Measurements from ENCODE around the gene HNRNPR.
A peak's percentile ranks its signal among the peaks of the same experiment; 100 is the strongest.

Gene HNRNPR

GRCh38 chr1:23282957-23283356 is 61.1 kb downstream of the HNRNPR start:
- Histone ChIP-seq H2BK120ac (ENCODE audit: low read depth, low read length) (no peak overlapping the region), H3K23ac (ENCODE audit: low read length in 2 of 2) (no peak overlapping the region), H3K27ac (ENCODE audit: low read length, poor library complexity, severe bottlenecking) (peak overlapping the region; percentile 53), H3K79me1 (replicated peaks; ENCODE audit: low read length, poor library complexity, severe bottlenecking) (peaks cover 5% of the 10 kb centered on the region), H3K9me3 (ENCODE audit: control insufficient read depth, low read length) (no peaks in the 10 kb centered on the region), H4K8ac (ENCODE audit: low read length) (no peak overlapping the region), H3K4ac (ENCODE audit: low read depth in 1 of 2, low read length in 2 of 2) (no peak overlapping the region), H3K27me3 (ENCODE audit: control insufficient read depth in 1 of 2, insufficient read depth in 1 of 2, low read length in 2 of 2) (no peaks in the 10 kb centered on the region), H3K4me2 (ENCODE audit: low read length, poor library complexity, severe bottlenecking) (no peak overlapping the region), H3K4me3 (ENCODE audit: insufficient read depth in 1 of 2, low read depth in 1 of 2, low read length in 2 of 2) (no peak overlapping the region), H3K14ac (ENCODE audit: low read length in 2 of 2) (no peak overlapping the region), H2AK5ac (ENCODE audit: low read length, severe bottlenecking) (no peak overlapping the region), H3K9ac (ENCODE audit: low read length) (peak overlapping the region; percentile 48), H2BK5ac (ENCODE audit: low read depth, low read length, poor library complexity, severe bottlenecking) (no peak overlapping the region), H2AFZ (ENCODE audit: low read depth, low read length) (no peak overlapping the region), H3K4me1 (ENCODE audit: control insufficient read depth, insufficient read depth, low read depth, low read length) (peaks cover 2% of the 10 kb centered on the region), H3K18ac (ENCODE audit: low read depth in 1 of 2, low read length in 2 of 2) (no peak overlapping the region), H2BK15ac (ENCODE audit: low read depth, poor library complexity, severe bottlenecking) (no peak overlapping the region), H3K36me3 (ENCODE audit: control insufficient read depth in 1 of 2, insufficient read depth in 2 of 2, low read depth in 1 of 2, low read length in 2 of 2) (peaks cover 9 to 74% of the 10 kb centered on the region in 2 experiments), H2BK12ac (ENCODE audit: low read length in 2 of 2) (no peak overlapping the region), H4K91ac (ENCODE audit: low read length) (no peak overlapping the region)
- WGBS, result 18% methylated on average over 1 of the region's 5 CpGs
- DNase-seq, result peak; percentile 86

GRCh38 chr1:23278717-23279116 is 65.4 kb downstream of the HNRNPR start:
- Histone ChIP-seq H2BK15ac (ENCODE audit: low read depth, poor library complexity, severe bottlenecking) (no peak overlapping the region), H3K14ac (ENCODE audit: low read length in 2 of 2) (no peak overlapping the region), H3K9ac (ENCODE audit: low read length) (no peak overlapping the region), H2AFZ (ENCODE audit: low read depth, low read length) (no peak overlapping the region), H4K8ac (ENCODE audit: low read length) (no peak overlapping the region), H2AK5ac (ENCODE audit: low read length, severe bottlenecking) (no peak overlapping the region), H3K4ac (ENCODE audit: low read depth in 1 of 2, low read length in 2 of 2) (no peak overlapping the region), H3K36me3 (ENCODE audit: control insufficient read depth in 1 of 2, insufficient read depth in 2 of 2, low read depth in 1 of 2, low read length in 2 of 2) (peaks cover 9 to 47% of the 10 kb centered on the region in 2 experiments), H2BK12ac (ENCODE audit: low read length in 2 of 2) (no peak overlapping the region), H3K27ac (ENCODE audit: low read length, poor library complexity, severe bottlenecking) (no peak overlapping the region), H2BK5ac (ENCODE audit: low read depth, low read length, poor library complexity, severe bottlenecking) (no peak overlapping the region), H4K91ac (ENCODE audit: low read length) (no peak overlapping the region), H3K4me3 (ENCODE audit: insufficient read depth in 1 of 2, low read depth in 1 of 2, low read length in 2 of 2) (no peak overlapping the region), H3K4me2 (ENCODE audit: low read length, poor library complexity, severe bottlenecking) (no peak overlapping the region), H3K18ac (ENCODE audit: low read depth in 1 of 2, low read length in 2 of 2) (no peak overlapping the region), H3K4me1 (ENCODE audit: control insufficient read depth, insufficient read depth, low read depth, low read length) (peaks cover 2% of the 10 kb centered on the region), H2BK120ac (ENCODE audit: low read depth, low read length) (no peak overlapping the region), H3K27me3 (ENCODE audit: control insufficient read depth in 1 of 2, insufficient read depth in 1 of 2, low read length in 2 of 2) (no peaks in the 10 kb centered on the region), H3K23ac (ENCODE audit: low read length in 2 of 2) (no peak overlapping the region), H3K9me3 (ENCODE audit: control insufficient read depth, low read length) (no peaks in the 10 kb centered on the region), H3K79me1 (replicated peaks; ENCODE audit: low read length, poor library complexity, severe bottlenecking) (peaks cover 5% of the 10 kb centered on the region)
- DNase-seq, result no peak
- WGBS, result 95% methylated on average over 2 of the region's 2 CpGs

- H4K91ac ChIP-seq (ENCODE audit: low read length), result no peak overlapping the region
- H2BK15ac ChIP-seq (ENCODE audit: low read depth, poor library complexity, severe bottlenecking), result no peak overlapping the region
- no peak overlapping the region for H3K27ac ChIP-seq (ENCODE audit: low read length, poor library complexity, severe bottlenecking)
- no peak overlapping the region for H3K18ac ChIP-seq (ENCODE audit: low read depth in 1 of 2, low read length in 2 of 2)
- no peak overlapping the region for H2AK5ac ChIP-seq (ENCODE audit: low read length, severe bottlenecking)
- DNase-seq, result no peak
- H4K8ac ChIP-seq (ENCODE audit: low read length), result no peak overlapping the region
- H3K79me1 ChIP-seq (replicated peaks; ENCODE audit: low read length, poor library complexity, severe bottlenecking), result peaks cover 4% of the 10 kb centered on the region
- H3K27me3 ChIP-seq (ENCODE audit: control insufficient read depth in 1 of 2, insufficient read depth in 1 of 2, low read length in 2 of 2), result no peaks in the 10 kb centered on the region
- H2BK5ac ChIP-seq (ENCODE audit: low read depth, low read length, poor library complexity, severe bottlenecking), result no peak overlapping the region
- peaks cover 9 to 34% of the 10 kb centered on the region in 2 experiments for H3K36me3 ChIP-seq (ENCODE audit: control insufficient read depth in 1 of 2, insufficient read depth in 2 of 2, low read depth in 1 of 2, low read length in 2 of 2)
- no peaks in the 10 kb centered on the region for H3K9me3 ChIP-seq (ENCODE audit: control insufficient read depth, low read length)
- WGBS, result 78% methylated on average over 1 of the region's 2 CpGs
- H3K4me1 ChIP-seq (ENCODE audit: control insufficient read depth, insufficient read depth, low read depth, low read length), result peaks cover 2% of the 10 kb centered on the region
- H3K4me3 ChIP-seq (ENCODE audit: insufficient read depth in 1 of 2, low read depth in 1 of 2, low read length in 2 of 2), result no peak overlapping the region
- no peak overlapping the region for H2BK12ac ChIP-seq (ENCODE audit: low read length in 2 of 2)
- no peak overlapping the region for H3K4ac ChIP-seq (ENCODE audit: low read depth in 1 of 2, low read length in 2 of 2)
- H2BK120ac ChIP-seq (ENCODE audit: low read depth, low read length), result no peak overlapping the region
- H2AFZ ChIP-seq (ENCODE audit: low read depth, low read length), result no peak overlapping the region
- H3K23ac ChIP-seq (ENCODE audit: low read length in 2 of 2), result no peak overlapping the region
- no peak overlapping the region for H3K14ac ChIP-seq (ENCODE audit: low read length in 2 of 2)
- no peak overlapping the region for H3K4me2 ChIP-seq (ENCODE audit: low read length, poor library complexity, severe bottlenecking)
- no peak overlapping the region for H3K9ac ChIP-seq (ENCODE audit: low read length)
Observed at GRCh38 chr1:23276531-23276930, 67.6 kb downstream of the HNRNPR start.

GRCh38 chr1:23274134-23274505 is 70.0 kb downstream of the HNRNPR start:
- Histone ChIP-seq H3K18ac (ENCODE audit: low read depth in 1 of 2, low read length in 2 of 2) (no peak overlapping the region), H3K27me3 (ENCODE audit: control insufficient read depth in 1 of 2, insufficient read depth in 1 of 2, low read length in 2 of 2) (no peaks in the 10 kb centered on the region), H2BK5ac (ENCODE audit: low read depth, low read length, poor library complexity, severe bottlenecking) (no peak overlapping the region), H2BK120ac (ENCODE audit: low read depth, low read length) (no peak overlapping the region), H3K9ac (ENCODE audit: low read length) (no peak overlapping the region), H3K9me3 (ENCODE audit: control insufficient read depth, low read length) (no peaks in the 10 kb centered on the region), H3K4ac (ENCODE audit: low read depth in 1 of 2, low read length in 2 of 2) (no peak overlapping the region), H3K79me1 (replicated peaks; ENCODE audit: low read length, poor library complexity, severe bottlenecking) (peaks cover 2% of the 10 kb centered on the region), H3K4me2 (ENCODE audit: low read length, poor library complexity, severe bottlenecking) (no peak overlapping the region), H2AFZ (ENCODE audit: low read depth, low read length) (no peak overlapping the region), H4K91ac (ENCODE audit: low read length) (no peak overlapping the region), H2BK12ac (ENCODE audit: low read length in 2 of 2) (no peak overlapping the region), H2AK5ac (ENCODE audit: low read length, severe bottlenecking) (no peak overlapping the region), H3K23ac (ENCODE audit: low read length in 2 of 2) (no peak overlapping the region), H2BK15ac (ENCODE audit: low read depth, poor library complexity, severe bottlenecking) (no peak overlapping the region), H3K4me3 (ENCODE audit: insufficient read depth in 1 of 2, low read depth in 1 of 2, low read length in 2 of 2) (no peak overlapping the region), H3K36me3 (ENCODE audit: control insufficient read depth in 1 of 2, insufficient read depth in 2 of 2, low read depth in 1 of 2, low read length in 2 of 2) (peaks cover 4 to 10% of the 10 kb centered on the region in 2 experiments), H3K14ac (ENCODE audit: low read length in 2 of 2) (no peak overlapping the region), H3K27ac (ENCODE audit: low read length, poor library complexity, severe bottlenecking) (no peak overlapping the region), H3K4me1 (ENCODE audit: control insufficient read depth, insufficient read depth, low read depth, low read length) (peaks cover 2% of the 10 kb centered on the region), H4K8ac (ENCODE audit: low read length) (no peak overlapping the region)
- WGBS, result 100% methylated on average over 1 of the region's 4 CpGs
- DNase-seq, result no peak

Measured in mesenchymal stem cell (in vitro differentiated cells and primary cell).